GM12875 (cell line): ENCODE data around the gene TTC22.

Experiments
- H3K4me3 ChIP-seq: one replicate; pipeline ENCODE4 v1.5.1; 2011; ENCODE audit warnings: low read depth, low read length, control low read depth
- TF ChIP-seq, protein P1 (sequence below): IDR thresholded peaks from 2 replicates; pipeline ENCODE4 v1.5.1; 2011; ENCODE audit warnings: low read depth, mild to moderate bottlenecking, control low read depth, inconsistent platforms, low read length, moderate library complexity, borderline replicate concordance; ENCODE audit not compliant: insufficient read depth

The TTC22 gene

DNA sequence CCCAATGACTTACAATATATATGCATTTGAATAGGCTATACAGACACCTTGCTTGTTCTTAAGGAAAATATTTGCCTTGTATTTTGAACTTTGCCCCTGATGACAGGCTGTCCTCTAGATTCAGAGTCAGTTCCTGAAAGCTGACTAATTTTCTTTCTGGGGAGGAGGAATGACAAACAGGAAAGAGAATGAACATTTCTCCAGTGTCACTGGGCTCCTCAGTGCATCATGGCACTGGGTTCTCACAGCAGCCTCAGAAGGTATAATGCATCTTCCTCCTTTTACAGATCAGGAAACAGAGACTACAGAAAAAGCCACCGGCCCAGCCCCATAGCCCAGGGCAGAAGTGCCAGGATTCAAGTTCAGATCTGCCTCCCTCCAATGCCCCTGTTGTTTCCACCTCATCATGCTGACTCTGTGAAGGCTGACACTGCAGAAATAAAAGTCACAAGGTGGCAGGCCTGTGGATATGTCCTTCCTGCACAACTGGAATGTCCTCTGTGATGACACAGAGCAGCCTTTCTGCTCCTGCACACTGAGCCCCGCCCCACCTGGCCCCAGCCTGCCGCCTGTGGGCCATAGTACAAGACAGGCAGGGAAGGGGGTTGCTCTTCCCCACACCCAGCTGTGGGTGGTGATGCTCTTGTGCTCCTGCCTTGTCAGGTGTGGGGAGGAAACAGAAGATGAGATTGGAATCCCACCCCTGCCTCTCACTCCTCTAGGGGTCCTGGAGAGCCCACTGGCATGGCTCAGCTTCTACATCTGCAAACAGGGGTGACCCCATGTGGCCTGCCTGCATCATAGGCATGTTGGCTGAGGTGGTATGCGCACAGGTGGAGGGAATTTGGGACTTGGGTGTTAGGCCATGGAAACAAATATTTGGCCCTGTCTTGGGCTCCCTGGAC is 6.4 kb downstream of the TTC22 start:
- TF ChIP-seq, protein P1, sequence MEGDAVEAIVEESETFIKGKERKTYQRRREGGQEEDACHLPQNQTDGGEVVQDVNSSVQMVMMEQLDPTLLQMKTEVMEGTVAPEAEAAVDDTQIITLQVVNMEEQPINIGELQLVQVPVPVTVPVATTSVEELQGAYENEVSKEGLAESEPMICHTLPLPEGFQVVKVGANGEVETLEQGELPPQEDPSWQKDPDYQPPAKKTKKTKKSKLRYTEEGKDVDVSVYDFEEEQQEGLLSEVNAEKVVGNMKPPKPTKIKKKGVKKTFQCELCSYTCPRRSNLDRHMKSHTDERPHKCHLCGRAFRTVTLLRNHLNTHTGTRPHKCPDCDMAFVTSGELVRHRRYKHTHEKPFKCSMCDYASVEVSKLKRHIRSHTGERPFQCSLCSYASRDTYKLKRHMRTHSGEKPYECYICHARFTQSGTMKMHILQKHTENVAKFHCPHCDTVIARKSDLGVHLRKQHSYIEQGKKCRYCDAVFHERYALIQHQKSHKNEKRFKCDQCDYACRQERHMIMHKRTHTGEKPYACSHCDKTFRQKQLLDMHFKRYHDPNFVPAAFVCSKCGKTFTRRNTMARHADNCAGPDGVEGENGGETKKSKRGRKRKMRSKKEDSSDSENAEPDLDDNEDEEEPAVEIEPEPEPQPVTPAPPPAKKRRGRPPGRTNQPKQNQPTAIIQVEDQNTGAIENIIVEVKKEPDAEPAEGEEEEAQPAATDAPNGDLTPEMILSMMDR, result no peak
- no peak overlapping the region for H3K4me3 ChIP-seq

DNA sequence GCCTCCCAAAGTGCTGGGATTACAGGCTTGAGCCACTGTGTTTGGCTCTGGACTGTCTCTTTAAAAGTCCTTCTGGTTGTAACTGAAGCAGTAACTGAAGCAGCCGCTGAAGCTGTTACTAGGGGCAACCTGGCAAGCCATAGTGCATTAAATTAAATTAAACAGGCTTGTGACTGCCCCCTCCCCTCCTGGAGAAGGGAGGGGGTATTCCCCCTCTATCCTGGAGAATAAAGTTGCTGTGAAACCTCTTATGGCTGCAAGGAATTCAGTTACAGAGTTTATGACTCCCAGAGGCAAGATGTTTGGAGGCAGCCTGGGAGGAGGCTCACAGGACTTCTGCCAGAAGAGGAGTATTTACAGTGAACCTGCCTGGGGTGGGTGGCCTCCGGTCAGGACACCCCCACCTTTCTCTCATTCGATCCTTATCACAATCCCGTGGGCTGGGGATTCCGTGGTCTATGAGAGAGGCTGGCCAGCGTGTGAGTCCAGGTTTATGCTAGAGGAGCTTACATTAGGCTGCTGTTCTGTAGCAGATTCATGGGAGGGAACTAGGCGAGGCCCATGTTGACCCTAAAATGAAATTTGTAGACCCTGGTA is 8.3 kb downstream of the TTC22 start:
- TF ChIP-seq, protein P1, result no peak
- no peak overlapping the region for H3K4me3 ChIP-seq

DNA sequence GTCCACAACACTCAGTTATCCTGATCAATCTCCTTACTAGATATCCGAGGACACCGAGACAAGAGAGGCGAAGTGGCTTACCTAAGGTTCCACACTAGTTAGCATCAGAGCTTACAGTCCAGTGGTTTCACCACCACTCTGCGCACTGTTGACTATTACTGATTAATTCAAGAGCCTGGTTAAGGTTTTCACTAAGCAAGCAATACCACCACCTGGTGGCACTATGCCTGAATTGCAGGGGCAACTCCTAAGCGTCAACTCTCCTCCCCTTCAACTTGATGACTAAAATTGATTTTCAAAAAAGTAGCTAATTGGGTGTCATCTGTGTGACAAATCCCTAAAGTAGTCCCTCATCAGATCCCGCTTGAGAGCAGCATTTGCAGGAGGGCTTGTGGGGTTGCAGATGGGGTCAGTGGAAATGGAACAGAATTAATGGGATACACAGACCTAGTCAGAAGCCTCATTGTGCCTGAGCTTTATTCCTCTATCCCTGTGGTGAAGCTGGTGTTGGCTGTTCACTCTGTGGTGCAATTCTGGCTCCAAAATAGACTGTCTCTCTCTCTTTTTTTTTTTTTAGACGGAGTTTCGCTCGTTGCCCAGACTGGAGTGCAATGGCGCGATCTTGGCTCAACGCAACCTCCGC is 9.1 kb downstream of the TTC22 start:
- H3K4me3 ChIP-seq, result no peak overlapping the region
- TF ChIP-seq, protein P1, result peak; percentile 79

DNA sequence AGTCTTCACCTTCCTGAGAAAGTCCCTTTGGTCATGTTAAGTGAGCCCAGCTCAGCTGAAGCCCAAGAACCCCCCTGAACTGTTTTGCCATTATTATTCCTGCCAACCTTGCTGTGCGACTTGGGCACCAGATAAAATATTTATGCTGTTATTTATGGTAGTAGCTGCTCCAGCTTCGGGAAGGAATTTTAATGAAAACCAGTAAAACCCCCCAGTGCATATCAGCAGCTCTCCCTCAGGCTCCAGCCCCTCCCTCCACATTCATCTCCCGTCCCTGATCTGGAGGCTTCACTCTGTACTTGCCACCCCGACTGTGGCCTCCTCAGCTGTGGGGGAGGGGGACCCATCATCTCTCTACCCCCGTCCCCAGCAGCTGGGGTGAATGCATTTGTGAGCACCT is 12.7 kb downstream of the TTC22 start:
- H3K4me3 ChIP-seq, result no peak overlapping the region
- TF ChIP-seq, protein P1, result no peak

DNA sequence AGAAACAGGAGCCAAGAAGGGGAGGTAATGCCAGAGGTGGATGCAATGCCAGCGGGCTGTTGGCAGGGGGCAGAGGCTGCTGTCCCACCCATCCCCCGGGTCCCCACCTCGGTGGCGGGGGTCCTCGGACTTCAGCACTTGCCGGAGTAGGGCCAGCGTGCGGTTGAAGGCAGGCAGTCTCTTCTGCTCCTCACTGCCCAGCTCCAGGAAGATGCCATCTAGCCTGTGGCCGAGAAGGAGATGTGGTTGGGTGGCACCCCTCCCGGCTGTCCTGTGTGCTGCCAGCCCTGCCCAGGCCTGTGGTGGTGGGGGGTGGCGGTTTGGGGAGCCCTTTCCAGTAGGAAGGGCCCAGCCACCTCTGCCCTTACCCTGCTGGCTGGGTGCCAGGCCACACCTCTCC is 13.5 kb downstream of the TTC22 start:
- TF ChIP-seq, protein P1, result no peak
- H3K4me3 ChIP-seq, result no peak overlapping the region

DNA sequence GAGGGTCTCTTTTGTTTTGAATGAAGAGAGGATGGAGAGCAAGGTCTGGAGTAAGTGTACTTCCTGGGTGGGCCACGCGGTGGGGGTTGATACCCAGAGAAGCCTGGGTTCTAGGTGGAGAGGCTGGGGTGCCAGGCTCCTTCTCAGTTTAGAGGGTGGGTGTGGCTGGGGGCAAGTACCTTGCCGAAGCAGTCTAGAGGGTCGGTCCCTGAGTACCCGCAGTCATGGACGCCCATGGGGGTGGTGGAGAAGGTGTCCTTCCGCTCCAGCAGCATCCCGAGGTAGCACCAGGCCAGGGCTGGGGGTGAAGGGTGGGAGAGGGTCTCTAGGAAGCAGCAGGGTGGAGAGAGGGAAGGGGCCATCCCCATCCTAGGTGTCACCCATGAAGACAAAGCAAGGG is 14.3 kb downstream of the TTC22 start:
- H3K4me3 ChIP-seq, result no peak overlapping the region
- TF ChIP-seq, protein P1, result no peak

DNA sequence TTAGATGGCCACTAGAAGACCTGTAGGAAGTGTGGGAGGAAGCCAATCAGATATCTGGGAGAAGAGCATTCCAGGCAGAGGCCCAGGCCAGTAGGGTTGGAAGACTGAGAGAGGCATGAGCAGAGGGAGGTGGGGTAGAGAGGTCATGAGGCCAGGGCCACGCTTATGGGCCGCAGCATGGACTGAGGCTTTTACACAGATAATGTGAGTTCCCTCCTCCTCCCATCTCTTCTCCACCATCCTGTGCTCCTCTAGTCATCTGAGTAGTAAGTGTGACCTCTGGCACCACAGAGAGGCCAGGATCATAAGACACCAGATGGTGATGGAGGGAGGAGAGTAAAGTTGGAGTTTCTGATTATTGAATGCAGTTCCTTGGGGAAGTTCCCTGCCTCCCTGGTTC is 17.1 kb downstream of the TTC22 start:
- TF ChIP-seq, protein P1, result no peak
- H3K4me3 ChIP-seq, result no peak overlapping the region
